NCI-H2029 treated with DMSO at 0.1 percent for 48 hours (cell line): ENCODE data around the gene ZNF318.
"Not testable (repeated sequence)": the region's sequence is repeated elsewhere in the genome, so short reads cannot be mapped to it uniquely, and the experiment has no call there.

ENCODE experiments used
- DNase-seq: peaks from one replicate; lab custom pipeline; 2025; lab: John Stamatoyannopoulos, UW

Gene ZNF318

DNA sequence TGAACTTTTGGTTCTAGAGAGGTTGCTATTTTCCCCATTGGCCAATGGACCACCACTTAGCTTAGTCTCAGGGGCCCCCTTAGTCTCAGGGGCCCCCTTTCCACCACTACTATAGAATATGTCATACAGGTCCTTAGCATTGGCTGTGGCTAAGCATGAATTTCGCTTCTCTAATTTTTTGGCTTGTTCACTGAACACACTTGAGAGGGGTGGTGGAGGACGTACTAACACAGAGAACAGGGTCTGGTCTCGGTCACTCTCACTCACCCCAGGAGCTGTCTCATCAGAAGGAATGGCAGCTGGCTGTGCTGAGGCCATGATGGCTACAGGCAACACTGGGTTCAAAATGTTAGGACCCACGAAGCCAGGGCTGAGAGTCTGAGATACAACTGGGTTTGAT is 30.3 kb downstream of the ZNF318 start:
- no peak for DNase-seq

DNA sequence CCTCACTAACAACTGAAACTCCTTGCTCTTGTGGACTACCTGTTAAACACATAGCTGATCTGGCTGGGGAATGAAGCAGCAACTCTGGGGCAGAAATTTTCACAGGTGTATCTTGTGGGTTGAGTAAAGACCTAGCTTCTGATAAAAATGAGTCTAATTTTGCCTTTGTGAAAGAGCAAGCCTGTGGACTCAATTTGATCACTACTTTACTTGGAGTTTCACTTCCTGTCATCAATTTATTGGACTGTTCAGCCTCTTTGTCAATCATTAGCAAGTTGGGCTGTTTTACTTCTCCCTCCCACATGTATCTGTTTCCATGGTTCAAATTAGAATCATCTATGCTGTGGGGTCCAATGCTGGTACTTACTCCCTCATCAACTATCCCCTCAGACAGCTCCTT is 31.2 kb downstream of the ZNF318 start:
- DNase-seq: no peak

DNA sequence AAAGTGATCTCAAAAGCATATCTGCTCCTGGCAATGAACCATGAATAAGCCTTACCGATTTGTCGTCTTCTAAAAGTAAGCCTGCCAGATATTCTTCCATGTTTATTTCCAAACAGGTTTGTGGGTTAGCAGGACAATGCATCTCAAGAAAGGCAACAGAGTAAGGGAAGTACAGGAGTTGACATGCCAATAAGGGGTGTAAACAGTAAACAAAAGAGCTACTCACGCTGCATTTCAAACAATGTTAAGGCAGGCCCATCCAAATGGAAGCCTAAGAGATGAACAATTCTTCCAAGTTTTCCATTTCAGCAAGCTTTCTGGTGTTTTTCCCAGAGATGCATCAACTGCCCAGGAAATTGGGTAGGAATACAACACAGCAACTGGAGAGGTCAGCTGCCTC is 33.1 kb downstream of the ZNF318 start:
- no peak for DNase-seq

DNA sequence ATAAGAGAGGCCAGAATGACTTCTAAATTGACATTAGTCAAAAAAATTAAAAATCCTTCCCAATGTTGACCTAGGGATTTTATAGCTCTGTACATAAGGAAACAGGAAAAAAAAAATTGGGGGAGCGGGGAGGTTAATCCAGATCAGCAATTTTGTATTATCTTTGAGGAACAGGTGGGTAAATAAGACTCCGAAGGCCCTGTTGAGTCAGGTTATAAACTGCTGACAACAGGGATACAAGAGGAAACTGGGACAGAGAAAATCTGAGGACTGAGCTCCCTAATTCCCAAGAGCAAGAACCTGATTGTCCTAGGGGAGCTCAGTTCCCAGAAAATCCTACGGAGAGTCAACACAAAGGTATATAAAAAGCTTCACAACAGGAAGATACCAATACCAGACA is 34.0 kb downstream of the ZNF318 start:
- peak; percentile 37 for DNase-seq

DNA sequence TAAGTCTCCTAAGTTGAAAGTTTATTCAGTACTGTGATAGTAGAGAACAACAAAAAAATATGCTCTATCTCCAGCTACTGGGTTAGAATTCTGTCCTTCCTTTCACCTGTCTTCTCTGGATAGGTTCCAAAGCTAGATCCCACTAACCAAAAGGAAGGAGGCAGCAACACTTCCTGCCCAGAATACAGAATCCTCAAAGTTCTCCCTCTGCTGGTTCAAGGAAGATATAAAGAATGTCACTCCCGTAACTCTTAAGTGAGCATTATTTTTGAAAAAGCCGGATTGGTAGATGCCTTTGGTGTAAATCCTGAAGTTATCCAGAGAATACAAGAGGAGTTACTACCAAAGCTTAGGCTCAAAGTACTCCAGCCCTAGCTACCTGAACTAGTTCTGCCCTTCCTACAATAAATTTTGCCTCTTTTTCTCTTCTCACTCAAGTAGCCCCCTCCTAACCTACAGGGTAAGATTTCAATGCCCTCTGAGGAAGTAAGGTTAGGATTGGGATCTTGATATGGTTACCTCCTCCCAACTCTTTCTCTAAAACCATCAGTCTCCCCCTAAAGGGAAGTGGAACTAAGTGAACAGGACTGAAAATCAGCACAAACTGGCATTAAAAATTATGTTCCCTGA is 34.9 kb downstream of the ZNF318 start:
- peak; percentile 74 for DNase-seq

DNA sequence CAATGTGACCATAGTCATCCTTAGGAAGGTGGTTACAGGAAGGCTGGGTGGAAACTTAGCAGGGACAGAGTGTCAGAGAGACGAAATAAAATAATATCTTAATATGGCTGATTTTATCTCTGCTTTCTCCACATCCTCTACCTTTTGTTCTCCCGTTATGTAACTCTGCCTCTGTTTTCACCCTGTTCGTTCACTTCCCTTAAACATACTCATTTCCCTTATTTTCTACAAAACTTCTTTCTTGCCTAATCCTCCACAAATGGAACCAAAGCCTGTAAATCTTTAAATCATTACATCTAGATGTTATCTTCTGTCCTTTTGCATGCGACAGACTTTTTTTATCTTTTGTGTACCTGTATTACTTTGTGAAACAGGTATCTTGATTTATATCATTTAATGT is 37.6 kb downstream of the ZNF318 start:
- DNase-seq: no peak

DNA sequence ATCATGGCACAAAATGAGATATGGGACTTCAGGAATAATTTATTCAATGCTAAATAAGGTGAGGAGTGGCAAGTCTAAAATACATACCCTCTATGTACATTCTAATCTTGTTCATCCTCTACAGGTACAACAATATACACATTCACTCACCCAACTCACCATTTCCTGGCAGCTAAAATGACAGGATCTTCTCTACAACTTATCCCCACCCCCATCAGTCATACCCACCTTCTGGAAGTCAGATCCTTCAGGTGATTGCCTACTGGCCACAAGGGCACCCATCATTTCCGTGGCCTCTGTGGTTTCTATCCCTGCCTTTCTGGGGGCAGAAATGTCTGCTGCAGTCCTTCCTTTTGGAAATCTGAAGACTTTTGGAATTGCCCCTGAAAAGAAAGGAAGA is 38.0 kb downstream of the ZNF318 start:
- DNase-seq: no peak

DNA sequence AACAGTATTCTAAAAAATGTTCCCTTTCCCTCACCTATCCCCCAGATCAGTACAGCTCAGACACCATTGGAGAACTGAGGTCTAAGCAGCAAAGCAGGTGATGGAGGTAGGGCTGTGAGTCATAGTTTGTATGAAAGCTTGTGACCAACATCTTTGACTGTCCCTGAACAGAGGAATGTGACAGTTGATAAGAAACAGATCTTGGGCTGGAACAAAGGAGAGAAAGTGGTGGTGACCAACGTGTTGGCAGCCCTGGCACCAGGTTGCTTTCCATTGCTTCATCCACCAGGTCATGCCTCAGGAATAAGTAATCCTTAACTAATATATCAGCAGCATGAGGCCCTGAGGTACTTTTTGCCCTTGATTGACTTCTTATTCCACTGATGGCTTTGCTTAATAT is 40.9 kb downstream of the ZNF318 start:
- no peak for DNase-seq

DNA sequence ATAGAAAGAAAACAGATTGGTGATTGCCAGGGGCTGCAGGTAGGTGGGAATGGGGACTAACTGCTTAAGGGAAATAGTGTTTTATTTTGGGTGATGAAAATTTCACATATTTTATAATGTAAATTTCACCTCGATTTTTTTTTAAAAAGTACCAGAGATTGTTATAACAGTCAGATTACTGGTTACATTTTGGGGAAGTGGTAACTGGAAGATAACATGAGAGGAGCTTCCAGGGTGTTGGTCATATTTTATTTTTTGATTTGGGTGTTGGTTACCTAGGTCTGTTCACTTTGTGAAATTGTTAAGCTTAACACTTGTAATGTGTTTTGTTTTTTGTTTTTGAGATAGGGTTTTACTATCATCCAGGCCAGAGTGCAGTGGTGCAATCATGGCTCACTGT is 43.6 kb downstream of the ZNF318 start:
- DNase-seq: no peak

DNA sequence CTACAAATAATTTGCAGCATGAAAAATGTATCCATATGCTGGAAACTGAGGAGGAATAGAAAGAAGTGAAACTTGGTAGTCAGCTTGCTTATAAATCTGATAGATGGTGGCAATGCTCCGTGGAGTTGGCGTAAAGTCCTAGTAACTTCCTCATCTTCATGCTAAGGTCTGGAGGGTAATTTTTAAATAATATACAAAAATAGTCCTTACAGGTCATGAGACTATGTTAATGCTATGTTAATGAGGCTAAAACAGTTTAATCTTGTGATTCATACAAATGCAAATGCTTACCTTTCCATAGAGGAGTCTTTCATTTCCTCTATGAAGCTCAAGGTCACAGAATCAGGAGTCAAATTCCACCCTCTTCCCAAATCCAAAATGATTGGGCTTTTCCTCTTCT is 51.4 kb downstream of the ZNF318 start:
- no peak for DNase-seq

DNA sequence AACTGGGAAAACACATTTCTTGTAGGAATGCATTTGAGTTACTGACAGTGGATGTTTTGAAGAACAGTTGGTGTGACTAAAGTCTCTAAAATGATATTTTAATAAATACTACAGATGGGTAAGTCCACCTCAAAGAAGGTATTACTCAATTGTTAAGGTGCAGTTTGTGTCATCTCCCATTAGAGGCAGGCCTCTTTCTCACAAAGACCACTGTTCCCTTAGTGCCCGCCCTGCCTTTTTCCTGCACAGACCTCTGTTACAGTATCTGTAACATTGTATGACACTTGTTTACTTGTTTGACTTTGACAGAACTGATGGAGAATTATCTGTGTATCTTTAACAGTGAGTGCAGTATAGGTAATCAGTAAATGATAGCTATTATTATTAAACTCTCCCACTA is 55.6 kb downstream of the ZNF318 start:
- DNase-seq: no peak

DNA sequence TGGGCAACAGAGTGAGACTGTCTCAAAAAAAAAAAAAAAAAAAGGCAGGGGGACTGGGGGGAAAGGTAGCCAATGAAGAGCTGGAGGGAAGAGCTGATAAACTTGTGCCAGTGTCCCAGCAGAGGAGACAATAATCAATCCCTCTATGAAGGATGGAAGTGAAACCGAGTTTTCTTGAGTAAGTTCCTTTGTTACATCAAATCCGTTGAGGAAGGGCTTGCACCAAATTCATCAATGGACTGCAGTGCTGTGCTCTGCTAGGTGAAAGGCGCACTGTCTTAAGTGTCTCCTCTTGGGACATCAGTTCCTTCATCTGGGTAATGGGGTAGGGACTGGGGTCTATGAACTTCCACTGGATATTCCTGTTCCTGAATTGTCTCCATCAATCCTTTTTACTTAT is 57.8 kb downstream of the ZNF318 start:
- no peak for DNase-seq

DNA sequence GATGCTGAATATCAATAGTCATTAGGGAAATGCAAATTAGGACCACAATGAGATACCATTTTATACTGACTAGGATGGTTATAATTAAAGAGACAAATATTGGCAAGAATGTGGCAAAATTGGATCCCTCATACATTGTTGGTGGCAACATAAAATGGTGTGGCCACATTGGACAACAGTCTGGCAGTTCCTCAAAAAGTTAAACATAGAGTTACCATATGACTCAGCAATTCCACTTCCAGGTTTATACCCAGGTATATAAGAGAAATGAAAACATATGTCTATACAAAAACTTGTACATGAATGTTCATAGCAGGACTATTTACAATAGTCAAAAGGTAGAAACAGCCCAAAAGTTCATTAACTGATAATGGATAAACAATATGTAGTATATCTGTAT is 58.8 kb downstream of the ZNF318 start:
- no peak for DNase-seq

DNA sequence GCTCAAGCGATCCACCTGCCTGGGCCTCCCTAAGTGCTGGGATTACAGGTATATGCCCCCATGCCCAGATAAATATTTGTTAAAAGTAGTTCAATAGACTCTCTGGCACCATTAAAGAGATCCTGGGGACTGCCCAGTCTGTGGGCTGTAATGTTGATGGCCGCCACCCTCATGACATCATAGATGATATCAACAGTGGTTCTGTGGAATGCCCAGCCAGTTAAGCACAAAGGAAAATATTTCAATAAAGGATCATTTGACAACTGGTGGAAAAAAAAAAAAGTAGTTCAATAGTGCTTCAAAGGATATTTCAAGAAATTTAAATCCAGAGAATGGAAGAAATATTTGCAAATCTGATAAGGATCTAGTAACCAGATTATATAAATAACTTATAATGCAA is 59.3 kb downstream of the ZNF318 start:
- DNase-seq: no peak

DNA sequence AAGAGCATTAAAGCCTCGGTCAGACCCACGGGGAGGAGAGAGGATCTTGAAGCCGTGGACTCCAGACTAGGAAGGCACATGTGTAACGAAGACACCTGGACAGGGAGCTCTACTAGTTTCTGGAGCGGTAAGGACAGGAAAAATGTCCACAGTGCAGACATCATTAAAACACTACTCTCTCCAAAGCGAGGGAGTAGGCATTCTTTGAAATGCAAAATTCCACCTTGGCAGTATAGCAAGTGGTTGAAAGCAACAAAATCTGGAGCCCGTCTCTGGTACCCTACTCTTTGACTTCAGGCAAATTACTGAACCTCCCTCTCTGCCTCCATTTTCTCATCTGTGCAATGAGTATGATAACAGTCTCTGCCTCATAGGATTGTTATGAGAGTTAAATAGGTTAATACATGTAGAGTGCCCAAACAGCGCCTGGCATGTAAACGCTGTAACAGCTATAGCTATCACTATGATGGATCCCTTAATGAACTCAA is 60.4 kb downstream of the ZNF318 start:
- DNase-seq: no peak

DNA sequence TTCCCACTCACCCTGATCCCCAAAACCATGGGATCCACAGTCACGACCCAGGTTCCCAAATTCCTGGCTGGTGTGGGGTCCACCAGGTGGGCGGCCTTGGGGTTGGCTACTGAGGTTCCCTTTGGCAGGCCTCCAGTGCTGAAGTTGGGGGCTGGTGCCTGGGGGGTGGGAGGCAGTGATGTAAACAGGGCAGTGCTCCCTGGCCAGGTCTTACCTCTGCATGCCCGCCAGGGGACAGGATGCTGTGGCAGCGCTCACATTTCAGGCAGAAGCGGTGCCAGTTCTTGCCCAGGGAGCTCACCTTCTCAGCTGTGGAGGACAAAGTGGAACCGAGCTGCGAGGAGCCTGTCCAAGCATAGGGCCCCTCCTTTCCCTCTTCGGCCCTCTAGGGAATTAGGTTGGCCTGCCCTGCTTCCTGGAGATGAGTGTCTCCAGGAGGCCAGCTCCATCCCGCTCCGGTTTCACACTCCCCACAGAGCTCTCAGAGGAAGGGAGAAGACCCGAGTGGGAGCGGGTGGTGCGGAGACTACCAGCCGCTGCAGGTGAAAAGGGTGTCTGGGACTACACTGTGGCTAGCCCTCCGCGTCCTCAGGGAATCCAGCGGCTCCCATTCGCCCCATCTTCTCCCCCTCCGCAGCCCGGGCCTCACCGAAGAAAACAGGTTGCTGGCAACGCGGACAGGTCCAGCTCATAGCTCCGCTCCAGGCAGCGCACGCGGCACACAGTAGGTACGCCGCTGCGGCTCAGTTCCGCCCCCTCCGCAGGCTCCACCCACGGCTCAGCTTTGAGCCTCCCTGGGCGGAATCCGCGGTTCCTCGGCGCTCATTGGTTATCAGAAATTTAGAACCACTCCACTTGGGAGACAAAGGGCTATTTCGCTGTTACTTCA is 61.1 kb downstream of the ZNF318 start, which contains the start of gene CRIP3:
CRIP3 (minus strand) TSS at position 726 of the 889 bp plus-strand sequence; CDS start at position 692, 34 bp downstream.
- peak; percentile 28 for DNase-seq

DNA sequence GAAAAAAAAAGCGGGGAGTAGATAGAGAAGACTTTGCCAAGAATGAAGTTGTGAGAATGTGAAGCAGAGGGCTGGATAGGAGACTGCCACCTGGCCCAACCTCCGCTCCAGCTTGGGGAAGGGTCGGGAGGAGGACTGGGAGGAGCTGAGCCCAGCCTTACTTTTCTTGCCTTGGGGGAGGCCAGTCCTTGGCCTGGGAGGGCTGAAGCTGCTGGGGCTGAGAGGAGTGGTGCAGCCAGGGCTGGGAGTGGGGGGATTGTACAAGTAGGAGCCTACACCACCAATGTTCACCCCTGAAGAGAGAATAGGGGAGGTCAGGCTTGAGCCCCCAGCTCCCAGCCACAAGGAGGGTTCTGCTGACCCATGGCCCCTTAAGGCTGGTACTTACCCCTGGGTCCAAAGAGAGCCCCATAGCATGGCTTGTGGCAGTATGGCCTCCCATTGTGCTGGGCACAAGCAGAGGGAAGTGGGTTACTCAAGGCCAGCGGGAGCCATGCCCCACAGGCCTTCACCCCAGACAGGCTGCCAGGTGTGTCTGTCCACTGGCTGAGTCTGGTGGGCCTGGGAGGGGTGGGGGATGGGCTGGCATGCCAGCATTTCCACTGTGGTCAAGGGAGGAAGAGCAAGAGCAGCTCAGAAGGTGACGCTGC is 61.9 kb downstream of the ZNF318 start:
- no peak for DNase-seq

DNA sequence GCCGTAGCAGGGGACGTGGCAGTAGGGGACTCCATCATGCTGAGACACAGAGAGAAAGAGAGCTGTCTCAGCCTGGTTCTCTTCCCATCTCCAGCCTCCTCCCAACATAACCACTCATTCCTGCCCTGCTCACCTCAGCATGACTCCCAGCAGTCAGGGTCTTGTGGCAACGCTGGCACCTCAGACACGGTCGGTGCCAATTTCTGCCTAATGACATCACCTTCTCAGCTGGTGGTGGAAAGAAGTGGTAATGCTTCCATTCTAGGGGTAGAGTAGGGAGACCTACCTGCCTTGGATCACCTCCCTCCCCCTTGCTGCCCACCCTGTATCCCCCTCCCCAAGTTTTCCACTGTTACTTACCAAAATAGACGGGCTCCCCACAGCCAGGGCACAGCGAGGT is 63.4 kb downstream of the ZNF318 start:
- no peak for DNase-seq

DNA sequence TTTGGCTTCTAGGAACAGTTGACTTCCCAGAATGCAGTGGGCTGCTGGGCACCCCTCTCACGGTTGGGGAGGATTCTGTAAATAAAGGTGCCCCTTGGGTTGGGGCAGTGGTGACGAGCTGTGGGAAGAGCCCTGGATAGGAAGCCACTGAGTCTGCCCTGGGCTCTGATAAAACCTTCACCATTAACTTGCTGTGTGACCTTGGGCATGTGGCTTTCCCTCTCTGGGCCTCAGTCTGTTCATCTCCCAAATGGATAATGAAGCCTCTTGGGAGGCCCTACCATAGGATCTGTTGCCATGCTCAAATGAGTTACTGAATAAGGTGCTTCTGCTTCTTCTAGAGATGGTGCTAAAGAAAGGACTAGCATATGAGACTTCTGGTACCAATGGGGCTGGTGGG is 64.6 kb downstream of the ZNF318 start:
- no peak for DNase-seq

DNA sequence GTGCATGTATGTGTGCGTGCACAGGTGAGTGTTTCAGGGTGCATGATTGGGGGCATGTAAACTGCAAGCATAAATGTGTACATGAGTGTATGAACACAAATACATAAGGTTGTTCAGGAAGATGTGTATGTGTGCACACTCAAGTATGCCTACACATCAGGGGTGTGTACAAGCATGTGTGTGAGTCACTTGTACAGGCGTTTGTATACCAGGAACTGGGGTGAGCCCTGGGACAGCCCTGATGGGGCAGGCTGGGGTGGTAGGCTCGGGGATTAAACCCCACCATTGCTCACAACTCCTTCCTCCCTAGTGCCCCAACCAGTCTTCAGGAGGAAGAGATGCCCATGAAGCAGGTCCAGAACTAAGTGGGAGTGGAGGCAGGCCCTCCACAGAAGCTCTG is 65.1 kb downstream of the ZNF318 start:
- DNase-seq: no peak

DNA sequence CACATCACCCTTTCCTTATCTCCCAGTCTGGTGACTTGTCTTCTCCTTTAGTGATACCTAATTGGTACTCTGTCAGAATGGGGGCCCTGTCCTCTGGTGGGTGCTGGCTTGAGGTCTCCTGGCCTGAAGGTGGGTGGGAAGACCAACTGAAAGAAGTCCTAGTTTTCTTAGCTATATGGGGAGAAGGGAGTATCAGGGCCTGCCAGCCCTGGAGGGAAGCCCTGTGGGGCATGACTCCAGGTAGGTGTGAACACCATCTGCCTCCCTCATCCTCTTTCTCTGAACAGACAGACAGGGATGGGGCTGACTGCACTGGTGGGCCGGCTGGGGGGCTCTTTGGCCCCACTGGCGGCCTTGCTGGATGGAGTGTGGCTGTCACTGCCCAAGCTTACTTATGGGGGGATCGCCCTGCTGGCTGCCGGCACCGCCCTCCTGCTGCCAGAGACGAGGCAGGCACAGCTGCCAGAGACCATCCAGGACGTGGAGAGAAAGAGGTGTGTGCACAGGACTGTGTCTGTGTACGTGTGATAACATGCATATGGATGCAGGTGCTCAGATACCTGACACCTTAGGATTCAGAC is 65.6 kb downstream of the ZNF318 start:
- no peak for DNase-seq

DNA sequence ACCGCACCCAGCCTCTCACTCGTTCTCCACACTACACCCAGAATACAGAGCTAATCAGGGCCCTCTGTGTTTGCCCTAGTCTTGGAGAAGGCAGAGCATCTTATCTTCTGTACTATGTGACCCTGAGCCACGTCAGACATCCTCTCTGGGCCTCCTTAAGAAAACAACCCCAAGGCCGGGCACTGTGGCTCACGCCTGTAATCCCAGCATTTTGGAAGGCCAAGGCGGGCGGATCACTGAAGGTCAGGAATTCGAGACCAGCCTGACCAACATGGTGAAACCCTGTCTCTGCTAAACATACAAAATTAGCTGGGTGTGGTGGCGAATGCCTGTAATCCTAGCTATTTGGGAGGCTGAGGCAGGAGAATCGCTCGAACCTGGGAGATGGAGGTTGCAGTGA is 66.4 kb downstream of the ZNF318 start:
- not testable (repeated sequence) for DNase-seq

DNA sequence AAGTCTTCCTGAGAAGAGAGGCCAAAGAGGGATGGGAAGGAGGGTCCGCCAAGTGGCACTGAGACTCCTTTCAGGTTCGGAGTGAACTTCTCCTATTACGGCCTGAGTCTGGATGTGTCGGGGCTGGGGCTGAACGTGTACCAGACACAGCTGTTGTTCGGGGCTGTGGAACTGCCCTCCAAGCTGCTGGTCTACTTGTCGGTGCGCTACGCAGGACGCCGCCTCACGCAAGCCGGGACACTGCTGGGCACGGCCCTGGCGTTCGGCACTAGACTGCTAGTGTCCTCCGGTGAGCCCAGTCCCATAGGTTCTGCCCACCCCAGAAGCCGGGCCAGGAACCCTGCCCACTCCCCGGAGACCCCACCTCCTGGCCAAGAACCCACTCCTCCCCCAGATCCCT is 67.3 kb downstream of the ZNF318 start:
- DNase-seq: no peak
